Measurements from ENCODE around the gene TMEM42. TPM values are rescaled to one million over a fixed set of nuclear protein-coding genes. Genes with fewer than 3 reads are reported as not detected.

The TMEM42 gene
- total RNA-seq, 1 experiment from 2014 or later, result 12.7 TPM

DNA sequence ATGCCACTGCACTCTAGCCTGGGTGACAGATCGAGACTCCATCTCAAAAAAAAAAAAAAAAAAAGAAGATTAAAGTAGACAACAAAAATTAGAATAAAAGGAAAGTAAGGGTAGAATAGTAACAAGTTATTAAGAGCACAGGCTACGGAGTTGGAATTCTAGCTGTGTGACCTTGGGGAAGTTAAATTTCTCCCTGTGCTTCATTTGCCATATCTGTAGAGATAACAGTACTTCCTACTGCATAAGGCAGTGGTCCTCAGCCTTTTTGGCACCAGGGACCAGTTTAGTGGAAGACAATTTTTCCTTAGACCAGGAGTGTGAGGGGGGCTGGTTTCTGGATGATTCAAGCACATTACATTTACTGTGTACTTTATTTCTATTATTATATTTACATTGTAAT, 28.7 kb upstream of the TMEM42 start:
- Histone ChIP-seq H3K27ac (ENCODE audit: low read length) (no peak overlapping the region), H3K27me3 (ENCODE audit: control insufficient read depth, insufficient read depth, low read length) (no peaks in the 10 kb centered on the region), H3K9me3 (ENCODE audit: control insufficient read depth, insufficient read depth, low read depth, low read length) (peaks cover 5% of the 10 kb centered on the region; the same call in 1 of the 2 replicates), H3K4me1 (ENCODE audit: control insufficient read depth, insufficient read depth, low read length) (no peaks in the 10 kb centered on the region), H3K36me3 (ENCODE audit: control insufficient read depth, insufficient read depth, low read length) (peaks cover 16% of the 10 kb centered on the region; the same call in 1 of the 2 replicates), H3K4me3 (ENCODE audit: low read depth in 2 of 2, low read length in 2 of 2) (no peak overlapping the region)
- CTCF ChIA-PET, result no interaction called here
- TF ChIP-seq POLR2AphosphoS5 (IDR thresholded peaks at IDR 0.05; ENCODE audit: low read depth, low read length), result no peak
- no peak for TF ChIP-seq TCF7L2 (IDR thresholded peaks at IDR 0.05; ENCODE audit: low read depth, low read length)
- no peak for TF ChIP-seq SIN3A (IDR thresholded peaks at IDR 0.05; ENCODE audit: borderline replicate concordance, insufficient read depth, low read depth, low read length)
- POLR2A ChIA-PET, result no interaction called here
- intact Hi-C loops (cut with micrococcal nuclease; ENCODE audit: unreplicated experiment), result no loop called here
- no peak for DNase-seq (ENCODE audit: low read depth, low spot score)
- in situ Hi-C loops (cut with HindIII; ENCODE audit: low pct_unique_long_range_greater_than_20kb, low sequenced_read_pairs), result no loop called here
- ATAC-seq, result no peak
- BruUV-seq (replicated peaks), result no TSS peak

DNA sequence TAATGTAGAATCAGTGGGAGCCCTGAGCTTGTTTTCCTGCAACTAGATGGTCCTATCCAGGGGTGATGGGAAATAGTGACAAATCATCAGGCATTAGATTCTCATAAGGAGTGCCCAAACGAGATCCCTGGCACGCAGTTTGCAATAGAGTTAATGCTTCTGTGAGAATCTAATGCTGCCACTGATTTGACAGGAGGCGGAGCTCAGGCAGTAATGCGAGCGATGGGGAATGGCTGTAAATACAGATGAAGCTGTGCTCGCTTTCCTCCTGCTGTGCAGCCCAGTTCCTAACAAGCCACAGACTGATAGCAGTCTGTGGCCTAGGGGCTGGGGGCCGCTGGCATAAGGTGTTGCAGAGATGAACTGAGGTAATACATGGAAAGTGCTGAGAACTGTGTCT, 28.3 kb upstream of the TMEM42 start:
- intact Hi-C loops (cut with micrococcal nuclease; ENCODE audit: unreplicated experiment) (no loop called here), in situ Hi-C loops (cut with HindIII; ENCODE audit: low pct_unique_long_range_greater_than_20kb, low sequenced_read_pairs) (no loop called here)
- ChIA-PET POLR2A (no interaction called here), CTCF (no interaction called here)
- Histone ChIP-seq H3K4me3 (ENCODE audit: low read depth in 2 of 2, low read length in 2 of 2) (no peak overlapping the region), H3K4me1 (ENCODE audit: control insufficient read depth, insufficient read depth, low read length) (no peaks in the 10 kb centered on the region), H3K27ac (ENCODE audit: low read length) (no peak overlapping the region), H3K27me3 (ENCODE audit: control insufficient read depth, insufficient read depth, low read length) (no peaks in the 10 kb centered on the region), H3K36me3 (ENCODE audit: control insufficient read depth, insufficient read depth, low read length) (peaks cover 13% of the 10 kb centered on the region; the same call in 1 of the 2 replicates), H3K9me3 (ENCODE audit: control insufficient read depth, insufficient read depth, low read depth, low read length) (peaks cover 5% of the 10 kb centered on the region; the same call in 1 of the 2 replicates)
- DNase-seq (ENCODE audit: low read depth, low spot score) (no peak), ATAC-seq (no peak)
- no TSS peak for BruUV-seq (replicated peaks)
- TF ChIP-seq, protein P1, sequence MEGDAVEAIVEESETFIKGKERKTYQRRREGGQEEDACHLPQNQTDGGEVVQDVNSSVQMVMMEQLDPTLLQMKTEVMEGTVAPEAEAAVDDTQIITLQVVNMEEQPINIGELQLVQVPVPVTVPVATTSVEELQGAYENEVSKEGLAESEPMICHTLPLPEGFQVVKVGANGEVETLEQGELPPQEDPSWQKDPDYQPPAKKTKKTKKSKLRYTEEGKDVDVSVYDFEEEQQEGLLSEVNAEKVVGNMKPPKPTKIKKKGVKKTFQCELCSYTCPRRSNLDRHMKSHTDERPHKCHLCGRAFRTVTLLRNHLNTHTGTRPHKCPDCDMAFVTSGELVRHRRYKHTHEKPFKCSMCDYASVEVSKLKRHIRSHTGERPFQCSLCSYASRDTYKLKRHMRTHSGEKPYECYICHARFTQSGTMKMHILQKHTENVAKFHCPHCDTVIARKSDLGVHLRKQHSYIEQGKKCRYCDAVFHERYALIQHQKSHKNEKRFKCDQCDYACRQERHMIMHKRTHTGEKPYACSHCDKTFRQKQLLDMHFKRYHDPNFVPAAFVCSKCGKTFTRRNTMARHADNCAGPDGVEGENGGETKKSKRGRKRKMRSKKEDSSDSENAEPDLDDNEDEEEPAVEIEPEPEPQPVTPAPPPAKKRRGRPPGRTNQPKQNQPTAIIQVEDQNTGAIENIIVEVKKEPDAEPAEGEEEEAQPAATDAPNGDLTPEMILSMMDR (IDR thresholded peaks at IDR 0.05), result no peak
- TF ChIP-seq POLR2AphosphoS5 (IDR thresholded peaks at IDR 0.05; ENCODE audit: low read depth, low read length) (no peak), SIN3A (IDR thresholded peaks at IDR 0.05; ENCODE audit: borderline replicate concordance, insufficient read depth, low read depth, low read length) (no peak), TCF7L2 (IDR thresholded peaks at IDR 0.05; ENCODE audit: low read depth, low read length) (no peak)
- TF ChIP-seq, protein P2, sequence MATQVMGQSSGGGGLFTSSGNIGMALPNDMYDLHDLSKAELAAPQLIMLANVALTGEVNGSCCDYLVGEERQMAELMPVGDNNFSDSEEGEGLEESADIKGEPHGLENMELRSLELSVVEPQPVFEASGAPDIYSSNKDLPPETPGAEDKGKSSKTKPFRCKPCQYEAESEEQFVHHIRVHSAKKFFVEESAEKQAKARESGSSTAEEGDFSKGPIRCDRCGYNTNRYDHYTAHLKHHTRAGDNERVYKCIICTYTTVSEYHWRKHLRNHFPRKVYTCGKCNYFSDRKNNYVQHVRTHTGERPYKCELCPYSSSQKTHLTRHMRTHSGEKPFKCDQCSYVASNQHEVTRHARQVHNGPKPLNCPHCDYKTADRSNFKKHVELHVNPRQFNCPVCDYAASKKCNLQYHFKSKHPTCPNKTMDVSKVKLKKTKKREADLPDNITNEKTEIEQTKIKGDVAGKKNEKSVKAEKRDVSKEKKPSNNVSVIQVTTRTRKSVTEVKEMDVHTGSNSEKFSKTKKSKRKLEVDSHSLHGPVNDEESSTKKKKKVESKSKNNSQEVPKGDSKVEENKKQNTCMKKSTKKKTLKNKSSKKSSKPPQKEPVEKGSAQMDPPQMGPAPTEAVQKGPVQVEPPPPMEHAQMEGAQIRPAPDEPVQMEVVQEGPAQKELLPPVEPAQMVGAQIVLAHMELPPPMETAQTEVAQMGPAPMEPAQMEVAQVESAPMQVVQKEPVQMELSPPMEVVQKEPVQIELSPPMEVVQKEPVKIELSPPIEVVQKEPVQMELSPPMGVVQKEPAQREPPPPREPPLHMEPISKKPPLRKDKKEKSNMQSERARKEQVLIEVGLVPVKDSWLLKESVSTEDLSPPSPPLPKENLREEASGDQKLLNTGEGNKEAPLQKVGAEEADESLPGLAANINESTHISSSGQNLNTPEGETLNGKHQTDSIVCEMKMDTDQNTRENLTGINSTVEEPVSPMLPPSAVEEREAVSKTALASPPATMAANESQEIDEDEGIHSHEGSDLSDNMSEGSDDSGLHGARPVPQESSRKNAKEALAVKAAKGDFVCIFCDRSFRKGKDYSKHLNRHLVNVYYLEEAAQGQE (IDR thresholded peaks at IDR 0.05; ENCODE audit: insufficient read depth in 1 of 2, low read depth in 2 of 2, low read length in 1 of 2), result no peak

DNA sequence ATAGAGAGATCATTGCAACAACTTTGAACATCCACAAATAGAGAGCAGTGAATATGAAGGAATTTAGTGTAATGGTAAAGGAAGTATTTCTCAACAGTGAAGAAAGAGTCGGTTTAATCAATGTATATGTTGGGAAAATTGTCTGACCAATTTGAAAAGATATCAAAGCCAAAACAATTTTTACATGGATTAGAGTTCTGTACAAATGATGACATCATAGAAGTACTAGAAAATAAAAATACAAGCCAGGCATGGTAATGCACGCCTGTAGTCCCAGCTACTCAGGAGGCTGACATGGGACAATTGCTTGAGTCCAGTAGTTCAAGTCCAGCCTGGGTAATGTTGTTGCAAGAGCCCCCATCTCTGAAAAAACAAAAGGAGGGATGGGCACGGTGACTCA, 26.0 kb upstream of the TMEM42 start:
- in situ Hi-C loops (cut with HindIII; ENCODE audit: low pct_unique_long_range_greater_than_20kb, low sequenced_read_pairs), result no loop called here
- ChIA-PET CTCF (no interaction called here), POLR2A (no interaction called here)
- peaks cover 5% of the 10 kb centered on the region; the same call in 1 of the 2 replicates for H3K9me3 ChIP-seq (ENCODE audit: control insufficient read depth, insufficient read depth, low read depth, low read length)
- intact Hi-C loops (cut with micrococcal nuclease; ENCODE audit: unreplicated experiment), result no loop called here
- no peak for ATAC-seq
- H3K4me3 ChIP-seq (ENCODE audit: low read depth in 2 of 2, low read length in 2 of 2), result no peak overlapping the region
- no peaks in the 10 kb centered on the region for H3K4me1 ChIP-seq (ENCODE audit: control insufficient read depth, insufficient read depth, low read length)
- no TSS peak for BruUV-seq (replicated peaks)
- TF ChIP-seq, protein P2 (IDR thresholded peaks at IDR 0.05; ENCODE audit: insufficient read depth in 1 of 2, low read depth in 2 of 2, low read length in 1 of 2), result no peak
- TF ChIP-seq, protein P1 (IDR thresholded peaks at IDR 0.05), result no peak
- no peak for TF ChIP-seq TCF7L2 (IDR thresholded peaks at IDR 0.05; ENCODE audit: low read depth, low read length)
- no peaks in the 10 kb centered on the region for H3K27me3 ChIP-seq (ENCODE audit: control insufficient read depth, insufficient read depth, low read length)
- peaks cover 4% of the 10 kb centered on the region; the same call in 1 of the 2 replicates for H3K36me3 ChIP-seq (ENCODE audit: control insufficient read depth, insufficient read depth, low read length)
- H3K27ac ChIP-seq (ENCODE audit: low read length), result no peak overlapping the region
- DNase-seq (ENCODE audit: low read depth, low spot score), result no peak
